Astrocyte (in vitro differentiated cells and primary cell): ENCODE results near the gene ITPRIP. TPM values are rescaled to one million over a fixed set of nuclear protein-coding genes. Genes with fewer than 3 reads are reported as not detected.

Experiments used
- DNase-seq: peaks from one replicate; pipeline ENCODE4 v3.0.0-alpha.2; 2010; ENCODE audit warnings: low read depth
- FAIRE-seq: peaks from 2 replicates; lab custom pipeline; 2011; peaks lifted over from hg19 to GRCh38; lab: Jason Lieb, UNC
- H2AFZ ChIP-seq: 2 replicates; pipeline ENCODE4 v1.6.0; 2012; ENCODE audit warnings: low read depth, low read length, inconsistent platforms
- H3K27ac ChIP-seq: 2 replicates; pipeline ENCODE4 v1.5.1; 2011; ENCODE audit warnings: low read depth, low read length, inconsistent platforms
- H3K27me3 ChIP-seq: 2 replicates; pipeline ENCODE4 v1.6.0; 2011; ENCODE audit warnings: low read length, inconsistent platforms; ENCODE audit not compliant: insufficient read depth
- H3K36me3 ChIP-seq: 2 replicates; pipeline ENCODE4 v1.5.1; 2011; ENCODE audit warnings: low read length, inconsistent platforms; ENCODE audit not compliant: insufficient read depth
- H3K4me1 ChIP-seq: 2 replicates; pipeline ENCODE4 v1.5.1; 2011; ENCODE audit warnings: low read length, inconsistent platforms; ENCODE audit not compliant: insufficient read depth
- H3K4me2 ChIP-seq: 2 replicates; pipeline ENCODE4 v1.6.0; 2012; ENCODE audit warnings: low read length, inconsistent platforms
- H3K4me3 ChIP-seq: 2 replicates; pipeline ENCODE4 v1.5.1; 2011; ENCODE audit warnings: low read depth, mild to moderate bottlenecking, low read length, inconsistent platforms; ENCODE audit not compliant: insufficient read depth
- H3K79me2 ChIP-seq: 2 replicates; pipeline ENCODE4 v1.6.0; 2012; ENCODE audit warnings: mild to moderate bottlenecking, low read length, inconsistent platforms; ENCODE audit not compliant: insufficient read depth
- H3K9ac ChIP-seq: 2 replicates; pipeline ENCODE4 v1.6.0; 2012; ENCODE audit warnings: mild to moderate bottlenecking, low read length, inconsistent platforms
- H3K9me3 ChIP-seq: 2 replicates; pipeline ENCODE4 v1.5.1; 2012; ENCODE audit warnings: low read depth, mild to moderate bottlenecking, low read length, inconsistent platforms; ENCODE audit not compliant: insufficient read depth
- H4K20me1 ChIP-seq: 2 replicates; pipeline ENCODE4 v1.6.0; 2012; ENCODE audit warnings: low read length, inconsistent platforms; ENCODE audit not compliant: insufficient read depth
- H3K27ac Mint-ChIP-seq: one replicate; pipeline ENCODE4 v1.8.0; 2021; ENCODE audit warnings: mild to moderate bottlenecking, mixed read lengths; ENCODE audit not compliant: unreplicated experiment
- H3K27me3 Mint-ChIP-seq: one replicate; pipeline ENCODE4 v1.8.0; 2021; ENCODE audit warnings: low read depth, mixed read lengths; ENCODE audit not compliant: unreplicated experiment
- H3K36me3 Mint-ChIP-seq: one replicate; pipeline ENCODE4 v1.8.0; 2021; ENCODE audit warnings: low read depth, mixed read lengths; ENCODE audit not compliant: unreplicated experiment
- H3K4me1 Mint-ChIP-seq: one replicate; pipeline ENCODE4 v1.8.0; 2021; ENCODE audit warnings: low read depth, mixed read lengths; ENCODE audit not compliant: unreplicated experiment
- H3K4me3 Mint-ChIP-seq: one replicate; pipeline ENCODE4 v1.8.0; 2021; ENCODE audit warnings: mild to moderate bottlenecking, moderate library complexity, mixed read lengths; ENCODE audit not compliant: unreplicated experiment
- H3K9me3 Mint-ChIP-seq: one replicate; pipeline ENCODE4 v1.8.0; 2021; ENCODE audit warnings: mild to moderate bottlenecking, mixed read lengths; ENCODE audit not compliant: unreplicated experiment
- EZH2 ChIP-seq: IDR thresholded peaks from 2 replicates; pipeline ENCODE4 v1.6.1; 2012; ENCODE audit warnings: mild to moderate bottlenecking, low read length, inconsistent platforms; ENCODE audit not compliant: insufficient read depth
- total RNA-seq: library from RNA; stranded (reverse); gene quantifications from 2 replicates; pipeline ENCODE4 v1.2.1, GENCODE V29; 2021
- TF ChIP-seq, protein P1 (sequence below): IDR thresholded peaks from 2 replicates; pipeline ENCODE4 v1.5.1; 2011; ENCODE audit warnings: low read depth, mild to moderate bottlenecking, inconsistent platforms, low read length, moderate library complexity; ENCODE audit not compliant: insufficient read depth

The ITPRIP gene
- total RNA-seq, 1 donor from 2014 or later: 21.9 TPM

DNA sequence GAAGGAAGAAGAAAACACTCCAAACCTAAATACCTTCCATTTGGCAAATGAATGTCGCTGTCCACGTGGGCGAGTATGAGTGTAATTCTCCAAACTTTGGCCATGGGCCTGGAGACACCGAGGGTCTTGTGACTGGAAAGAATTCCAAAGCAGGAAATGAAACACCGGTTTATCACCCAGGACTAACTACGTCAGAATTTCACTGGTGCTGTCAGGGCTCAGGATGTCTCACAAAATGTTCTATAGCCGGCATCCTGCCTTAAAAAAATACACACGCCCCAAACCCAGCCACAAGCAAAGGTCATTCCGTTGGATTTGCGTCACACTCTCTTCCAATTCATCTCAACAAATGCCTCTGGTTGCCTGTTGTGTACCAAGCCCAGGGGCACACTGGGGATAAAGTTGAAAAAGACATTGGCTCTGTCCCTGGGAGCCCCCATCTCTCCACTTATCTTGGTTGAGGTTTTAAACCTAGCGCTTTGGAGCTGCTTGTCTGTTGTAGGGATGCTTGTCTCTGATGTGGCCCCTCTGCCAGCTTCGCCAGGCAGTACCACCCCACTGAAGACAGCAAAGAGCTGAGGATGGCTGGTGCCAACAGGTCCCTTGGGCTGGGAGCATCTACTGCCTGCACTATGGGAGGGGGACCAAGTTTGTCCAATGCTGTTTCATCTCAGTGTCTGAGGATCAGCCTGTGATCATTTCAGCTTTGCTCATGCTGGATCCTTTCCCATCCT is 38.1 kb downstream of the ITPRIP start:
- H4K20me1 ChIP-seq: no peaks in the 10 kb centered on the region
- H3K27ac Mint-ChIP-seq: peak overlapping the region; percentile 86
- H3K27me3 ChIP-seq: no peaks in the 10 kb centered on the region
- peak; percentile 99 for DNase-seq
- H3K4me2 ChIP-seq: peak overlapping the region; percentile 82
- peak; percentile 26 for FAIRE-seq
- no peak for TF ChIP-seq EZH2
- TF ChIP-seq, protein P1, sequence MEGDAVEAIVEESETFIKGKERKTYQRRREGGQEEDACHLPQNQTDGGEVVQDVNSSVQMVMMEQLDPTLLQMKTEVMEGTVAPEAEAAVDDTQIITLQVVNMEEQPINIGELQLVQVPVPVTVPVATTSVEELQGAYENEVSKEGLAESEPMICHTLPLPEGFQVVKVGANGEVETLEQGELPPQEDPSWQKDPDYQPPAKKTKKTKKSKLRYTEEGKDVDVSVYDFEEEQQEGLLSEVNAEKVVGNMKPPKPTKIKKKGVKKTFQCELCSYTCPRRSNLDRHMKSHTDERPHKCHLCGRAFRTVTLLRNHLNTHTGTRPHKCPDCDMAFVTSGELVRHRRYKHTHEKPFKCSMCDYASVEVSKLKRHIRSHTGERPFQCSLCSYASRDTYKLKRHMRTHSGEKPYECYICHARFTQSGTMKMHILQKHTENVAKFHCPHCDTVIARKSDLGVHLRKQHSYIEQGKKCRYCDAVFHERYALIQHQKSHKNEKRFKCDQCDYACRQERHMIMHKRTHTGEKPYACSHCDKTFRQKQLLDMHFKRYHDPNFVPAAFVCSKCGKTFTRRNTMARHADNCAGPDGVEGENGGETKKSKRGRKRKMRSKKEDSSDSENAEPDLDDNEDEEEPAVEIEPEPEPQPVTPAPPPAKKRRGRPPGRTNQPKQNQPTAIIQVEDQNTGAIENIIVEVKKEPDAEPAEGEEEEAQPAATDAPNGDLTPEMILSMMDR: no peak
- no peaks in the 10 kb centered on the region for H3K9me3 ChIP-seq
- H3K9ac ChIP-seq: peak overlapping the region; percentile 93
- H3K27ac ChIP-seq: peak overlapping the region; percentile 100
- H3K36me3 Mint-ChIP-seq: peaks cover 2% of the 10 kb centered on the region
- H3K4me3 ChIP-seq: peak overlapping the region; percentile 41
- H3K9me3 Mint-ChIP-seq: peaks cover 13% of the 10 kb centered on the region
- no peaks in the 10 kb centered on the region for H3K79me2 ChIP-seq
- peak overlapping the region; percentile 50 for H3K4me3 Mint-ChIP-seq
- no peaks in the 10 kb centered on the region for H3K27me3 Mint-ChIP-seq
- peaks cover 29% of the 10 kb centered on the region for H3K4me1 Mint-ChIP-seq
- peaks cover 46% of the 10 kb centered on the region for H3K4me1 ChIP-seq
- H2AFZ ChIP-seq: no peak overlapping the region
- H3K36me3 ChIP-seq: no peaks in the 10 kb centered on the region

DNA sequence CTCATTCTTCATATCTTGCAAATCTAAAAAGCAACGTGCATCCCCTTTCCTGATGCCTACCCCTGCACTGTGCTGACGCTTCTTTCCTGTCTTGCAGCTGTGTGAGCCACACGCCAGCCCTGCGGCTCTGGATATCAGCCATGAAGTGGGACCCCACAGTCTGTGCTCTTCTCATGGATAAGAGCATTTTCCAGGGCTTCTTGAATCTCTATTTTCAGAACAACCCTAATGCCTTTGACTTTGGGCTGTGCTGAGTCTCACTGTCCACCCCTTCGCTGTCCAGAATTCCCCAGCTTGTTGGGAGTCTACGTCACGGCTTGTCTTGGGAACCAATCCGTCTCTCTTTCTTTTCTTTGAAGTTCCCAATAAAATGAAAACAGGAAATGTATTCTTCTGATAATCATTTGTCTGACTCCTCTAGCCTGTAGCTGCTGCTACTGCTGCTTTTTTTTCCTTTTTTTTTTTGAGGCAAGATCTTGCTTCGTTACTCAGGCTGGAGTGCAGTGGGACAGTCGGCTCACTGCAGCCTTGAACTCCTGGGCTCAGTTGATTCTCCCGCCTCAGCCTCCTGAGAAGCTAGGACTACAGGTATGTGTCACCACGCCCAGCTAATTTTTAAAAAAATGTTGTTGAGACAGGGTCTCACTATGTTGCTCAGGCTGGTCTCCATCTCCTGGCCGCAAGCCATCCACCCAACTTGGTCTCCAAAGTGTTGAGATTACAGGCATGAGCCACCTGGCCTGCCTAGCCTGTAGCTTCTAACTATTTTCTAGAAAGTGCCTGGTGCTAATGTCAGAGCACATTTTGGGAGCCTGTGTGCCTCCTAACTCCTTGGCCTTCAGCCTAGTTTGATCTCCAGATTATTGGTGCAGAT is 39.0 kb downstream of the ITPRIP start:
- Histone ChIP-seq H3K4me2 (peak overlapping the region; percentile 82), H3K27ac (peak overlapping the region; percentile 100), H3K79me2 (no peaks in the 10 kb centered on the region), H3K9ac (peak overlapping the region; percentile 93), H4K20me1 (no peaks in the 10 kb centered on the region), H2AFZ (no peak overlapping the region), H3K27me3 (no peaks in the 10 kb centered on the region), H3K4me3 (peak overlapping the region; percentile 32), H3K9me3 (no peaks in the 10 kb centered on the region), H3K4me1 (peaks cover 46% of the 10 kb centered on the region), H3K36me3 (no peaks in the 10 kb centered on the region)
- no peak overlapping the region for H3K27ac Mint-ChIP-seq
- peaks cover 13% of the 10 kb centered on the region for H3K9me3 Mint-ChIP-seq
- H3K4me1 Mint-ChIP-seq: peaks cover 29% of the 10 kb centered on the region
- peaks cover 2% of the 10 kb centered on the region for H3K36me3 Mint-ChIP-seq
- H3K4me3 Mint-ChIP-seq: no peak overlapping the region
- H3K27me3 Mint-ChIP-seq: no peaks in the 10 kb centered on the region
- TF ChIP-seq, protein P1: no peak
- TF ChIP-seq EZH2: no peak
- FAIRE-seq: no peak
- DNase-seq: peak; percentile 86
